Activated naive CD8-positive, alpha-beta T cell treated with anti-CD3 and anti-CD28 coated beads for 36 hours (primary cell): Measurements from ENCODE around the gene VIM. TPM values are rescaled to one million over a fixed set of nuclear protein-coding genes. Genes with fewer than 3 reads are reported as not detected.

Source experiments
- DNase-seq: peaks from one replicate; pipeline ENCODE4 v3.0.0; 2021
- H3K27ac Mint-ChIP-seq: one replicate; pipeline ENCODE4 v1.8.0; 2022; ENCODE audit warnings: mild to moderate bottlenecking, moderate library complexity, mixed read lengths
- H3K27me3 Mint-ChIP-seq: one replicate; pipeline ENCODE4 v1.8.0; 2022; ENCODE audit warnings: mild to moderate bottlenecking, mixed read lengths
- H3K36me3 Mint-ChIP-seq: one replicate; pipeline ENCODE4 v1.8.0; 2021; ENCODE audit warnings: mild to moderate bottlenecking, mixed read lengths
- H3K4me1 Mint-ChIP-seq: one replicate; pipeline ENCODE4 v1.8.0; 2021; ENCODE audit warnings: mixed read lengths
- H3K4me3 Mint-ChIP-seq: one replicate; pipeline ENCODE4 v1.8.0; 2022; ENCODE audit warnings: mild to moderate bottlenecking, moderate library complexity, mixed read lengths
- H3K9me3 Mint-ChIP-seq: one replicate; pipeline ENCODE4 v1.8.0; 2022; ENCODE audit warnings: mixed read lengths
- total RNA-seq, 2 experiments: library from RNA; stranded (reverse); gene quantifications; one replicate each; pipeline ENCODE4 v1.2.3, GENCODE V29; 2021

Gene VIM
- total RNA-seq, 2 experiments from 2014 or later, result 657 TPM

GRCh38 chr10:17234431-17234945, 6.4 kb downstream of the VIM start:
- no peak for DNase-seq
- Mint-ChIP-seq H3K4me1 (peaks cover 52% of the 10 kb centered on the region), H3K4me3 (peak overlapping the region; percentile 5), H3K9me3 (no peaks in the 10 kb centered on the region), H3K27ac (peak overlapping the region; percentile 71), H3K27me3 (no peaks in the 10 kb centered on the region), H3K36me3 (peaks cover 71% of the 10 kb centered on the region)

DNA sequence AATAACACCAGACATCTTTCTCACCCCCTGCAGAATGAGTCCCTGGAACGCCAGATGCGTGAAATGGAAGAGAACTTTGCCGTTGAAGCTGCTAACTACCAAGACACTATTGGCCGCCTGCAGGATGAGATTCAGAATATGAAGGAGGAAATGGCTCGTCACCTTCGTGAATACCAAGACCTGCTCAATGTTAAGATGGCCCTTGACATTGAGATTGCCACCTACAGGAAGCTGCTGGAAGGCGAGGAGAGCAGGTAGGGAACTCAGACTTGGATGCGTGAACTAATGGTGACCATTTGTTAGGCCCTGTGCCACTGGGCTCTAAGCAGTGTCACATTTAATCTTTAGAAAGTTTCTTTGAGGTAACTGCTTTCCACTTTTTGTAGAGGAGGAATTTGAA, 7.1 kb downstream of the VIM start:
- H3K9me3 Mint-ChIP-seq, result no peaks in the 10 kb centered on the region
- peak overlapping the region; percentile 71 for H3K27ac Mint-ChIP-seq
- no peak for DNase-seq
- H3K36me3 Mint-ChIP-seq, result peaks cover 66% of the 10 kb centered on the region
- H3K4me3 Mint-ChIP-seq, result peak overlapping the region; percentile 25
- no peaks in the 10 kb centered on the region for H3K27me3 Mint-ChIP-seq
- peaks cover 52% of the 10 kb centered on the region for H3K4me1 Mint-ChIP-seq

- peaks cover 51% of the 10 kb centered on the region for H3K36me3 Mint-ChIP-seq
- no peak overlapping the region for H3K27ac Mint-ChIP-seq
- DNase-seq, result no peak
- peaks cover 44% of the 10 kb centered on the region for H3K4me1 Mint-ChIP-seq
- H3K9me3 Mint-ChIP-seq, result no peaks in the 10 kb centered on the region
- H3K4me3 Mint-ChIP-seq, result no peak overlapping the region
- no peaks in the 10 kb centered on the region for H3K27me3 Mint-ChIP-seq
These were observed 8.6 kb downstream of the VIM start for GRCh38 chr10:17236468-17237148.

DNA sequence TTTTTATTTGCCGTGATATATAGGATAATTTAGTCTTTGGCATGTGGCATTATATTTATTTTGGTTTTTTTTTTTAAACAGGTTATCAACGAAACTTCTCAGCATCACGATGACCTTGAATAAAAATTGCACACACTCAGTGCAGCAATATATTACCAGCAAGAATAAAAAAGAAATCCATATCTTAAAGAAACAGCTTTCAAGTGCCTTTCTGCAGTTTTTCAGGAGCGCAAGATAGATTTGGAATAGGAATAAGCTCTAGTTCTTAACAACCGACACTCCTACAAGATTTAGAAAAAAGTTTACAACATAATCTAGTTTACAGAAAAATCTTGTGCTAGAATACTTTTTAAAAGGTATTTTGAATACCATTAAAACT, 9.1 kb downstream of the VIM start:
- no peaks in the 10 kb centered on the region for H3K9me3 Mint-ChIP-seq
- peaks cover 43% of the 10 kb centered on the region for H3K4me1 Mint-ChIP-seq
- no peaks in the 10 kb centered on the region for H3K27me3 Mint-ChIP-seq
- no peak overlapping the region for H3K27ac Mint-ChIP-seq
- no peak overlapping the region for H3K4me3 Mint-ChIP-seq
- peaks cover 46% of the 10 kb centered on the region for H3K36me3 Mint-ChIP-seq
- DNase-seq, result no peak

GRCh38 chr10:17237915-17238444, 9.9 kb downstream of the VIM start:
- Mint-ChIP-seq H3K36me3 (peaks cover 39% of the 10 kb centered on the region), H3K4me1 (peaks cover 38% of the 10 kb centered on the region), H3K27ac (no peak overlapping the region), H3K27me3 (no peaks in the 10 kb centered on the region), H3K4me3 (no peak overlapping the region), H3K9me3 (no peaks in the 10 kb centered on the region)
- no peak for DNase-seq

DNA sequence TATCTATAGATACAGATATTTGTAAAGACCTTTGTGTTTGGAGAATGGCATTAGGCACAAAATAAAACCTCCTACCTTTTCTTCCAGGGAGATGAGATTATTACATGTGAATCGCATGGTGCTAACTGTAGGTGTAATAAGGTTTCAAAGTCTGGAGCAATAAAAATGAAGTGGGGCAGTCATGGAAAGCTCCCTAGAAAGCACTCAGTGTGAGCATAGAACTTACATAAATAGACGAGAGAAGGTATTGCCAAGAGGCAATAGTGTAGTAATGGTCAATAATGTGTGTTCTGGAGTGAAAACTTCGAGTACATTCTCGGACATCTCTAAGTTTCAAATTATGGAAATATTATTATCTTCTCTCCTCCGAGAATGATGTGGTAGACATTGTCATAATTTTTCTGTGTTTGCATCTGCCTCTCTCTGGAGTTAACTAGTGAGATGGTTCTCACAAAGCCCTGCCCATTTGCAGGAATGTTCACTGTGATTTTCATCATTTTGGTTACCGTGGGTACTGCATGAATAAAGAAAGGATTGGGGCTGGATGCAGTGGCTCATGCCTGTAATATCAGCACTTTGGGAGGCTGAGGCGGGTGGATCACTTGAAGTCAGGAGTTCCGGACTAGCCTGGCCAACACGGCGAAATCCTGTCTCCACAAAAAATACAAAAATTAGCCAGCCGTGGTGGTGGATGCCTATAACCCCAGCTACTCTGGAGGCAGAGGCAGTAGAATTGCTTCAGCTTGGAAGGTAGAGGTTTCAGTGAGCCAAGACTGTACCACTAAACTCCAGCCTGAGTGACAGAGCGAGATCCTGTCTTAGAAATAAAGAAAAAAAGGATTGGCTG, 10.6 kb downstream of the VIM start:
- H3K4me3 Mint-ChIP-seq, result no peak overlapping the region
- H3K4me1 Mint-ChIP-seq, result peaks cover 35% of the 10 kb centered on the region
- no peaks in the 10 kb centered on the region for H3K27me3 Mint-ChIP-seq
- peak overlapping the region; percentile 13 for H3K27ac Mint-ChIP-seq
- no peak for DNase-seq
- H3K9me3 Mint-ChIP-seq, result no peaks in the 10 kb centered on the region
- peaks cover 32% of the 10 kb centered on the region for H3K36me3 Mint-ChIP-seq

GRCh38 chr10:17239345-17240085, 11.5 kb downstream of the VIM start:
- peak overlapping the region; percentile 41 for H3K27ac Mint-ChIP-seq
- no peaks in the 10 kb centered on the region for H3K9me3 Mint-ChIP-seq
- peaks cover 24% of the 10 kb centered on the region for H3K36me3 Mint-ChIP-seq
- no peaks in the 10 kb centered on the region for H3K27me3 Mint-ChIP-seq
- H3K4me3 Mint-ChIP-seq, result no peak overlapping the region
- peaks cover 29% of the 10 kb centered on the region for H3K4me1 Mint-ChIP-seq
- DNase-seq, result no peak

GRCh38 chr10:17240096-17240495, 12.1 kb downstream of the VIM start:
- Mint-ChIP-seq H3K27ac (no peak overlapping the region), H3K27me3 (no peaks in the 10 kb centered on the region), H3K9me3 (no peaks in the 10 kb centered on the region), H3K4me3 (no peak overlapping the region), H3K36me3 (peaks cover 18% of the 10 kb centered on the region), H3K4me1 (peaks cover 23% of the 10 kb centered on the region)
- DNase-seq, result no peak

GRCh38 chr10:17240616-17241015, 12.6 kb downstream of the VIM start:
- H3K27me3 Mint-ChIP-seq, result no peaks in the 10 kb centered on the region
- H3K27ac Mint-ChIP-seq, result no peak overlapping the region
- peaks cover 13% of the 10 kb centered on the region for H3K36me3 Mint-ChIP-seq

DNA sequence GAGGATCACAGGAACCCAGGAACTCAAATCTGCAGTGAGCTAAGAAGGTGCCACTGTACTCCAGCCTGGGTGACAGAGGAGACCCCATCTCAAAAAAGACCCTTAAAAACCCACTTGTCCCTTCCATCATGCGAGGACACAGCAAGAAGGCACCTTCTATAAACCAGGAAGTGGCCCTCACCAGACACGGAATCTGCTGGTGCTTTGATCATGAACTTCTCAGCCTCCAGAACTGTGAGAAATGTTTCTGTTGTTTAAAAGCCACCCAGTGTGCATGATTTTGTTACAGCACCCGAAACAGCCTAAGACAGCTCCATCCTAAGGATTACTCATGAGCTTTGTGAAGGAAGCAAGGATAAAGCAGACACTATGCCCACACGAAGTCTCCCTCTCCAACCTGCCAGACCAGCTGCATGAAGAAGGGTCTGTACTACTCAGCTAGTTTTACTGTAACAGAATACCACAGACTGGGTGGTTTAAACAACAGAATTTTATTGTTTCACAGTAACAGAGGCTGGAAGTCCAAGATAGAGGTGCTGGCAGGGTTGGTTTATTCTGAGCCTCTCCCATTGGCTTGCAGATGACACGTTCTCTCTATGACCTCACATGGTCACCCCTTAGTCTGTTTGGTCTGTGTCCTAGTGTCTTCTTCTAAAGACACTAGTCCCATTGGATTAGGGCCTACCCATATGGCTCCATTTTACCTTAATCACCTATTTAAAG, 13.7 kb downstream of the VIM start:
- DNase-seq, result no peak
- H3K27me3 Mint-ChIP-seq, result no peaks in the 10 kb centered on the region
- no peak overlapping the region for H3K4me3 Mint-ChIP-seq
- peaks cover 10% of the 10 kb centered on the region for H3K4me1 Mint-ChIP-seq
- H3K27ac Mint-ChIP-seq, result no peak overlapping the region
- H3K36me3 Mint-ChIP-seq, result peaks cover 2% of the 10 kb centered on the region
- H3K9me3 Mint-ChIP-seq, result no peaks in the 10 kb centered on the region

More at GRCh38 chr10:17240616-17241015, 12.6 kb downstream of the VIM start:
- Mint-ChIP-seq H3K9me3 (no peaks in the 10 kb centered on the region), H3K4me1 (peaks cover 18% of the 10 kb centered on the region), H3K4me3 (no peak overlapping the region)
- no peak for DNase-seq

DNA sequence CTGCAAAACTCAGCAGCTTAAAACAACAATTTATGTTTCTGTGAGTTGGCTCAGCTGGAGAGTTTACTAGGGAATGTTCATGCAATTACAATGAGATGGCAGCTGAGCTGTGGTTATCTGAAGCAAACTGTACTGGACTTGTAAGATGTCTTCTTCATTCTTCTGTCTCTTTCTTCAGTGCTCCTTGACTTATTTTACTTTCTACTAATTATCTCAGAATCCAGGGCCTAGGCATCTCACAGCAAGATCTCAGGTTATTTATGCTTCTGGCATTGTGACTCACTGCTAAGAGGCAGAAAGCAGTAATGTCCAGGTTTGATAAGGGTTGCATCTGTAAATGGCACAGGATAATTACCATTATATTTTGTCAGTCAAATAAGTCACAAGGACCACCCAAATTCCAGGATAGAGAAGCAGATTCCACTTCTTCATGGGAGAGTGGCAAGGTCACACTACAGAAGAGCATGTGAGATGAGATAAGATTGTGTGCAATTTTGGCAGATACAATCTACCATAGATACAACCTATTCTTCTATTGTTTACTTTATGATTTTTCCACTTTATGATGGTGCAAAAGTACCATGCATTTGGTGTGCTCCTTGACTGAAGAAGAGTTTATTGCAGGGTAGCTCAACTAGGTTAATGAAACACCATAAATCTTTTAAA, 16.8 kb downstream of the VIM start:
- Mint-ChIP-seq H3K36me3 (no peaks in the 10 kb centered on the region), H3K4me3 (no peak overlapping the region), H3K4me1 (peaks cover 7% of the 10 kb centered on the region), H3K27ac (no peak overlapping the region), H3K27me3 (no peaks in the 10 kb centered on the region), H3K9me3 (peaks cover 2% of the 10 kb centered on the region)
- DNase-seq, result no peak

DNA sequence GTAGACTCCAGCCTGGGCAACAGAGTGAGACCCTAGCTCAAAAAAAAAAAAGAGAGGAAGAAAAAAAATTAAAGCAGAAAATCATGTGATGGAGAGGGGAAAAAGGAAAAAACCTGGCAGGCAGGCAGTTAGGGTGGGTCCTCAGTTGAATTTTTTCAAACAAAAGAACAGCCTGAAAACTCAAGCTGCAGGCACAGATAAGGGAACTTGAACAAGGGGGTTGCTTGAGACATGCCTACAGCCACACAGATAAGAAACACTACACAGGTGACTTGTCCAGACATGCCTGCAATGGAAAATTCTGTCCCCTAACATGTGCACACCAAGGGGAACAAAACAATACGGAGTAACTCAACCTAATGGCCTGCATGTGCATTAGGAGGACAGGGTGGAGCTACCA, 19.2 kb downstream of the VIM start:
- H3K27me3 Mint-ChIP-seq, result no peaks in the 10 kb centered on the region
- H3K4me3 Mint-ChIP-seq, result no peak overlapping the region
- H3K27ac Mint-ChIP-seq, result no peak overlapping the region
- no peak for DNase-seq
- no peaks in the 10 kb centered on the region for H3K4me1 Mint-ChIP-seq
- no peaks in the 10 kb centered on the region for H3K36me3 Mint-ChIP-seq
- peaks cover 2% of the 10 kb centered on the region for H3K9me3 Mint-ChIP-seq

GRCh38 chr10:17248964-17249363, 20.9 kb downstream of the VIM start:
- Mint-ChIP-seq H3K36me3 (no peaks in the 10 kb centered on the region), H3K4me3 (no peak overlapping the region), H3K4me1 (no peaks in the 10 kb centered on the region), H3K9me3 (peaks cover 2% of the 10 kb centered on the region), H3K27ac (no peak overlapping the region), H3K27me3 (no peaks in the 10 kb centered on the region)
- DNase-seq, result no peak

DNA sequence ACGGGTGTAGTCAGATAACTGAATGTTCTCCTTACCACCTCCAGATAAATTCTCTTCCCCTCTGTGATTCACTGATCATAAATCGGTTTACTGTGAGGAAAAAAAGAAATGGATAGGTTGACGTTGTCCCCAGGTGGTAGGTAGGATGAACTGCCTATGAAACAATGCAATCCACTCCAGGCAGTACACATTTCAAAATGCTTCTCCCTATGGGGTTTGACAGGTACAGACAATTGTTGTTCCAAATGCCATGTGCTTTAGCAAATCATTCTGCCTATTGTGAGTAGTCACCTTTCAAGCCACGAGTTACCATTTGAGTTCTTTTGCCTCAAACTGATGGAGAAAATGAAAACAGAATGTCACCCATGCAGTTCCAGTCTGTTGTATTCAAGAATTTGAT, 21.8 kb downstream of the VIM start:
- DNase-seq, result no peak
- H3K4me3 Mint-ChIP-seq, result no peak overlapping the region
- H3K27ac Mint-ChIP-seq, result no peak overlapping the region
- H3K4me1 Mint-ChIP-seq, result no peaks in the 10 kb centered on the region
- no peaks in the 10 kb centered on the region for H3K36me3 Mint-ChIP-seq
- H3K9me3 Mint-ChIP-seq, result peaks cover 2% of the 10 kb centered on the region
- H3K27me3 Mint-ChIP-seq, result no peaks in the 10 kb centered on the region
